Endothelial cell (in vitro differentiated cells): ENCODE results near the gene ATAD3A. TPM values are rescaled to one million over a fixed set of nuclear protein-coding genes. Genes with fewer than 3 reads are reported as not detected.

Experiments used
- DNase-seq: peaks from one replicate; pipeline ENCODE4 v3.0.0; 2021; ENCODE audit warnings: low spot score
- H3K27ac Mint-ChIP-seq: one replicate; pipeline ENCODE4 v1.8.0; 2021; ENCODE audit warnings: mixed read lengths, inconsistent platforms; ENCODE audit not compliant: unreplicated experiment
- H3K27me3 Mint-ChIP-seq: one replicate; pipeline ENCODE4 v1.8.0; 2021; ENCODE audit warnings: mild to moderate bottlenecking, moderate library complexity, mixed read lengths, inconsistent platforms; ENCODE audit not compliant: unreplicated experiment
- H3K36me3 Mint-ChIP-seq: one replicate; pipeline ENCODE4 v1.8.0; 2021; ENCODE audit warnings: mild to moderate bottlenecking, low read depth, mixed read lengths, inconsistent platforms; ENCODE audit not compliant: unreplicated experiment
- H3K4me1 Mint-ChIP-seq: one replicate; pipeline ENCODE4 v1.8.0; 2021; ENCODE audit warnings: mild to moderate bottlenecking, mixed read lengths, inconsistent platforms; ENCODE audit not compliant: unreplicated experiment
- H3K4me3 Mint-ChIP-seq: one replicate; pipeline ENCODE4 v1.8.0; 2021; ENCODE audit warnings: mild to moderate bottlenecking, mixed read lengths, inconsistent platforms; ENCODE audit not compliant: unreplicated experiment
- H3K9me3 Mint-ChIP-seq: one replicate; pipeline ENCODE4 v1.8.0; 2021; ENCODE audit warnings: mixed read lengths, inconsistent platforms; ENCODE audit not compliant: unreplicated experiment
- CTCF ChIP-seq: fragments of 200-600 bp; sonication (generic); IDR thresholded peaks from one replicate; pipeline ENCODE4 v1.5.0; 2021; ENCODE audit warnings: antibody characterized with exemption; ENCODE audit not compliant: unreplicated experiment
- total RNA-seq: library from RNA; stranded (reverse); fragmentation: NEBNext Ultra II Directional; extraction: Animal tissue kit (Norgen Biotek cat#: 25700); gene quantifications from one replicate; pipeline ENCODE4 v1.2.1, GENCODE V29; 2021; ENCODE audit not compliant: unreplicated experiment

ATAD3A gene
- total RNA-seq, 1 donor from 2014 or later: 30.4 TPM

GRCh38 chr1:1542766-1543705, 31.1 kb downstream of the ATAD3A start:
- no peak for DNase-seq
- peaks cover 8% of the 10 kb centered on the region for H3K4me1 Mint-ChIP-seq
- no peaks in the 10 kb centered on the region for H3K9me3 Mint-ChIP-seq
- H3K27me3 Mint-ChIP-seq: peaks cover 12% of the 10 kb centered on the region
- H3K4me3 Mint-ChIP-seq: no peak overlapping the region
- peaks cover 15% of the 10 kb centered on the region for H3K36me3 Mint-ChIP-seq
- no peak overlapping the region for H3K27ac Mint-ChIP-seq
- TF ChIP-seq CTCF: no peak

- Mint-ChIP-seq H3K9me3 (no peaks in the 10 kb centered on the region), H3K27me3 (peaks cover 10% of the 10 kb centered on the region), H3K36me3 (peaks cover 15% of the 10 kb centered on the region), H3K4me1 (peaks cover 8% of the 10 kb centered on the region), H3K27ac (no peak overlapping the region), H3K4me3 (no peak overlapping the region)
- TF ChIP-seq CTCF: no peak
- DNase-seq: no peak
These were observed 31.7 kb downstream of the ATAD3A start for GRCh38 chr1:1543706-1544099.

GRCh38 chr1:1544544-1544943, 32.6 kb downstream of the ATAD3A start:
- H3K27ac Mint-ChIP-seq: no peak overlapping the region
- TF ChIP-seq CTCF: no peak
- H3K36me3 Mint-ChIP-seq: peaks cover 15% of the 10 kb centered on the region
- no peak for DNase-seq
- peaks cover 8% of the 10 kb centered on the region for H3K27me3 Mint-ChIP-seq
- H3K4me3 Mint-ChIP-seq: no peak overlapping the region
- peaks cover 8% of the 10 kb centered on the region for H3K4me1 Mint-ChIP-seq
- no peaks in the 10 kb centered on the region for H3K9me3 Mint-ChIP-seq

- no peak for TF ChIP-seq CTCF
- Mint-ChIP-seq H3K27ac (no peak overlapping the region), H3K9me3 (no peaks in the 10 kb centered on the region)
These were observed 34.2 kb downstream of the ATAD3A start for GRCh38 chr1:1545946-1546737.

More at GRCh38 chr1:1545946-1546737, 34.2 kb downstream of the ATAD3A start:
- DNase-seq: no peak
- peaks cover 8% of the 10 kb centered on the region for H3K27me3 Mint-ChIP-seq
- no peak overlapping the region for H3K4me3 Mint-ChIP-seq
- peaks cover 8% of the 10 kb centered on the region for H3K4me1 Mint-ChIP-seq
- H3K36me3 Mint-ChIP-seq: peaks cover 15% of the 10 kb centered on the region
